HL-60 (cell line): Measurements from ENCODE around the gene WNT5A.

Experiments used
- DNase-seq, 2 experiments: peaks; one replicate each; pipeline ENCODE4 v3.0.0-alpha.2; 2010 to 2020; ENCODE audit warnings: low read depth in 1 of 2, low spot score in 1 of 2
- H3K27ac ChIP-seq: fragments of 250-450 bp; sonication (Bioruptor Pico); replicated peaks from 2 replicates; pipeline ENCODE4 v1.5.1; 2020; ENCODE audit warnings: mild to moderate bottlenecking, moderate library complexity
- H3K27me3 ChIP-seq: fragments of 250-450 bp; sonication (Bioruptor Pico); 2 replicates; pipeline ENCODE4 v1.5.1; 2021; ENCODE audit warnings: mild to moderate bottlenecking, moderate library complexity; ENCODE audit not compliant: insufficient read depth, poor library complexity, severe bottlenecking
- H3K4me3 ChIP-seq: replicated peaks from 2 replicates; pipeline ENCODE4 v1.5.1; 2011; ENCODE audit warnings: mild to moderate bottlenecking, control low read depth, low read length; ENCODE audit not compliant: insufficient read depth
- CTCF ChIP-seq: IDR thresholded peaks from one replicate; pipeline ENCODE4 v1.5.1; 2011; ENCODE audit warnings: low read length, control low read depth, inconsistent platforms; ENCODE audit not compliant: insufficient read depth
- GABPA ChIP-seq: IDR thresholded peaks from 2 replicates; pipeline ENCODE4 v1.6.1; 2012; ENCODE audit warnings: low read depth
- POLR2AphosphoS5 ChIP-seq: IDR thresholded peaks from 2 replicates; pipeline ENCODE4 v1.6.1; 2012; ENCODE audit warnings: low read depth
- REST ChIP-seq: IDR thresholded peaks from 2 replicates; pipeline ENCODE4 v1.6.1; 2012; ENCODE audit warnings: low read depth; ENCODE audit not compliant: insufficient replicate concordance
- SPI1 ChIP-seq: IDR thresholded peaks from 2 replicates; pipeline ENCODE4 v1.6.1; 2012; ENCODE audit warnings: low read depth, mild to moderate bottlenecking, borderline replicate concordance

The WNT5A gene

GRCh38 chr3:55484191-55484689 lies 2.9 kb downstream of the WNT5A start:
- Histone ChIP-seq H3K27me3 (peaks cover 85% of the 10 kb centered on the region), H3K4me3 (no peak overlapping the region), H3K27ac (no peak overlapping the region)
- no peak for TF ChIP-seq CTCF
- TF ChIP-seq POLR2AphosphoS5: no peak
- TF ChIP-seq REST: no peak
- TF ChIP-seq SPI1: no peak
- TF ChIP-seq GABPA: no peak
- DNase-seq: no peak

GRCh38 chr3:55483196-55484095 lies 3.7 kb downstream of the WNT5A start:
- Histone ChIP-seq H3K27ac (no peak overlapping the region), H3K27me3 (peaks cover 84% of the 10 kb centered on the region), H3K4me3 (no peak overlapping the region)
- TF ChIP-seq GABPA (no peak), CTCF (no peak), REST (no peak), POLR2AphosphoS5 (no peak), SPI1 (no peak)
- DNase-seq: no peak

GRCh38 chr3:55482496-55483195 lies 4.5 kb downstream of the WNT5A start:
- DNase-seq: no peak
- no peak overlapping the region for H3K27ac ChIP-seq
- no peak overlapping the region for H3K4me3 ChIP-seq
- peaks cover 81% of the 10 kb centered on the region for H3K27me3 ChIP-seq
- TF ChIP-seq REST (no peak), POLR2AphosphoS5 (no peak), SPI1 (no peak), GABPA (no peak), CTCF (no peak)
